HepG2 (cell line): ENCODE results near the gene PLXNA4. TPM values are rescaled to one million over a fixed set of nuclear protein-coding genes. Genes with fewer than 3 reads are reported as not detected.

Experiments
- ATAC-seq: fragments of 200-7000 bp; cut with Tn5 transposase; 3 replicates; pipeline ENCODE4 v1.9.1; 2020; ENCODE audit warnings: mild to moderate bottlenecking, moderate library complexity
- BruUV-seq: library from RNA; stranded (reverse); fragments of 400-500 nt; replicated peaks from 2 replicates; lab custom pipeline; 2021; lab: Mats Ljungman, UMichigan
- CTCF ChIA-PET: fragments of 300-600 bp; formaldehyde crosslinking; extraction: SDS; loops from one replicate; lab custom pipeline; 2021; ENCODE audit warnings: low total read pairs, inconsistent platforms, low intra/inter-chr PET ratio; lab: Yijun Ruan, JAX
- POLR2A ChIA-PET: fragments of 350-600 bp; sonication (Branson Sonifier 250); formaldehyde crosslinking; loops from one replicate; lab custom pipeline; 2020; ENCODE audit warnings: antibody characterized with exemption, inconsistent platforms; lab: Yijun Ruan, JAX
- DNase-seq: peaks from one replicate; pipeline ENCODE4 v3.0.0-alpha.2; 2015; ENCODE audit warnings: low spot score
- FAIRE-seq: peaks from 3 replicates; lab custom pipeline; 2011; peaks lifted over from hg19 to GRCh38; lab: Jason Lieb, UNC
- H2AFZ ChIP-seq: one replicate; pipeline ENCODE4 v1.6.1; 2011; ENCODE audit warnings: low read length, inconsistent platforms
- H3K27ac ChIP-seq: fragments of 300-600 bp; 3 replicates; pipeline ENCODE4 v1.8.0; 2011; ENCODE audit warnings: mixed run types, mild to moderate bottlenecking, mixed read lengths, low read length, inconsistent platforms; ENCODE audit not compliant: insufficient read depth; ENCODE audit errors: extremely low read length
- H3K27me3 ChIP-seq, 2 experiments: fragments of 200-600 bp in 1 of 2; 2 replicates in 1 of 2; 3 replicates in 1 of 2; pipeline versions ENCODE4 v1.6.0 to v1.8.0; 2011; ENCODE audit warnings: low read length in 2 of 2, mild to moderate bottlenecking in 2 of 2, moderate library complexity in 2 of 2, inconsistent platforms in 1 of 2; ENCODE audit not compliant: insufficient read depth in 2 of 2, control insufficient read depth in 1 of 2
- H3K36me3 ChIP-seq, 2 experiments: fragments of 200-600 bp in 1 of 2; replicated peaks in 1 of 2; 2 replicates in 1 of 2; 3 replicates in 1 of 2; pipeline versions ENCODE4 v1.5.1 to v1.8.0; 2011; ENCODE audit warnings: low read length in 2 of 2, inconsistent platforms in 1 of 2; ENCODE audit not compliant: insufficient read depth in 2 of 2, control insufficient read depth in 1 of 2
- H3K4me1 ChIP-seq: 2 replicates; pipeline ENCODE4 v1.5.1; 2012; ENCODE audit warnings: low read length, inconsistent platforms; ENCODE audit not compliant: insufficient read depth
- H3K4me2 ChIP-seq: 2 replicates; pipeline ENCODE4 v1.6.0; 2011; ENCODE audit warnings: low read depth, low read length, inconsistent platforms
- H3K4me3 ChIP-seq, 3 experiments: fragments of 200-600 bp in 1 of 3; sonication (generic), shearing (Covaris generic) in 1 of 3; replicated peaks in 1 of 3; 2 replicates each; pipeline ENCODE4 v1.5.1; 2011 to 2016; ENCODE audit warnings: low read length in 3 of 3, inconsistent platforms in 2 of 3, low read depth in 2 of 3, mild to moderate bottlenecking in 2 of 3, control low read depth in 1 of 3, mixed read lengths in 1 of 3; ENCODE audit not compliant: insufficient read depth in 1 of 3
- H3K79me2 ChIP-seq: one replicate; pipeline ENCODE4 v1.6.1; 2011; ENCODE audit warnings: low read length, inconsistent platforms; ENCODE audit not compliant: insufficient read depth
- H3K9ac ChIP-seq: 2 replicates; pipeline ENCODE4 v1.6.0; 2011; ENCODE audit warnings: mild to moderate bottlenecking, low read depth, low read length, inconsistent platforms; ENCODE audit not compliant: insufficient read depth
- H3K9me3 ChIP-seq: 2 replicates; pipeline ENCODE4 v1.5.1; 2012; ENCODE audit warnings: mild to moderate bottlenecking, low read length
- H4K20me1 ChIP-seq: 2 replicates; pipeline ENCODE4 v1.6.0; 2011; ENCODE audit warnings: inconsistent platforms, mild to moderate bottlenecking, low read length, moderate library complexity; ENCODE audit not compliant: insufficient read depth
- BRCA1 ChIP-seq: sonication (generic); formaldehyde crosslinking; IDR thresholded peaks from 2 replicates; pipeline ENCODE4 v1.4.0; 2020; ENCODE audit warnings: missing genetic modification reagents
- DBP ChIP-seq: sonication (generic); formaldehyde crosslinking; IDR thresholded peaks from 2 replicates; pipeline ENCODE4 v1.4.0; 2020; ENCODE audit warnings: missing genetic modification reagents; ENCODE audit errors: not compliant biosample characterization
- MATR3 ChIP-seq: sonication (generic); formaldehyde crosslinking; IDR thresholded peaks from 2 replicates; pipeline ENCODE4 v1.4.0; 2020; ENCODE audit warnings: missing genetic modification reagents
- MXD1 ChIP-seq: sonication (generic); formaldehyde crosslinking; IDR thresholded peaks from 2 replicates; pipeline ENCODE4 v1.4.0; 2020; ENCODE audit warnings: mild to moderate bottlenecking, missing genetic modification reagents
- SAP130 ChIP-seq: IDR thresholded peaks from 2 replicates; pipeline ENCODE4 v1.6.1; 2016; ENCODE audit warnings: low read depth
- SMAD1 ChIP-seq: sonication (generic); formaldehyde crosslinking; IDR thresholded peaks from 2 replicates; pipeline ENCODE4 v1.4.0; 2020; ENCODE audit warnings: missing genetic modification reagents, low read depth, mild to moderate bottlenecking, borderline replicate concordance
- TCF7L2 ChIP-seq: IDR thresholded peaks from 2 replicates; pipeline ENCODE4 v1.6.1; 2011; ENCODE audit warnings: mild to moderate bottlenecking, low read depth, low read length, moderate library complexity
- ZBTB3 ChIP-seq: sonication (generic); formaldehyde crosslinking; IDR thresholded peaks from 2 replicates; pipeline ENCODE4 v1.4.0; 2020; ENCODE audit warnings: low read depth, mild to moderate bottlenecking, moderate library complexity, missing genetic modification reagents, borderline replicate concordance
- ZFAT ChIP-seq: sonication (generic); formaldehyde crosslinking; conservative IDR thresholded peaks from 2 replicates; pipeline ENCODE4 v1.8.1; 2023; ENCODE audit warnings: missing genetic modification reagents, inconsistent platforms
- ZFP36L2 ChIP-seq: sonication (generic); formaldehyde crosslinking; IDR thresholded peaks from 2 replicates; pipeline ENCODE4 v1.4.0; 2020; ENCODE audit warnings: missing genetic modification reagents
- ZMYM4 ChIP-seq: sonication (generic); formaldehyde crosslinking; IDR thresholded peaks from 2 replicates; pipeline ENCODE4 v1.8.1; 2023; ENCODE audit warnings: mild to moderate bottlenecking, missing genetic modification reagents
- ZNF12 ChIP-seq: sonication (generic); formaldehyde crosslinking; IDR thresholded peaks from 2 replicates; pipeline ENCODE4 v1.5.0; 2020; ENCODE audit warnings: missing genetic modification reagents
- ZNF24 ChIP-seq: fragments of 450-650 bp; IDR thresholded peaks from 2 replicates; pipeline ENCODE4 v1.6.1; 2017; ENCODE audit warnings: antibody characterized with exemption, mild to moderate bottlenecking
- ZNF564 ChIP-seq: sonication (generic); formaldehyde crosslinking; IDR thresholded peaks from 2 replicates; pipeline ENCODE4 v1.8.1; 2023; ENCODE audit warnings: mild to moderate bottlenecking, missing genetic modification reagents
- ZNF724P ChIP-seq: sonication (generic); formaldehyde crosslinking; IDR thresholded peaks from 2 replicates; pipeline ENCODE4 v1.8.0; 2022; ENCODE audit warnings: missing genetic modification reagents, borderline replicate concordance
- WGBS: methylation state at CpG from one replicate; pipeline ENCODE4 v1.1.6; 2017; ENCODE audit warnings: low lambda C conversion rate; 5-methylcytosine and 5-hydroxymethylcytosine counted together
- in situ Hi-C: cut with HindIII; loops from 2 replicates; pipeline ENCODE4 v1.10.0; 2017; ENCODE audit warnings: low pct_unique_long_range_greater_than_20kb; ENCODE audit not compliant: extremely low pct_ligation_motif_present
- intact Hi-C: fragments of 100-400 bp; cut with micrococcal nuclease; formaldehyde crosslinking; loops from one replicate; pipeline ENCODE4 v1.10.0; 2022; ENCODE audit not compliant: unreplicated experiment
- polyA plus RNA-seq, 8 experiments: library from polyadenylated mRNA; depleted of rRNA in 3 of 8; stranded (reverse) in 7 of 8; unstranded in 1 of 8; fragments of >200 nt; fragmentation: Illumina TruSeq in 4 of 8; extraction: Trizol in 4 of 8; gene quantifications; 2 replicates each; pipeline versions ENCODE4 v1.2.1 to v1.2.3, GENCODE V29; 2011 to 2016; ENCODE audit warnings: low read depth in 4 of 8, missing spikeins in 1 of 8, mixed read lengths in 1 of 8; ENCODE audit not compliant: insufficient read depth in 1 of 8
- total RNA-seq, 5 experiments: library from RNA; depleted of rRNA; stranded (reverse); fragments of >200 nt; fragmentation: Illumina TruSeq; extraction: Trizol; gene quantifications; 2 replicates each; pipeline ENCODE4 v1.2.3, GENCODE V29; 2016; ENCODE audit warnings: low read depth in 1 of 5
- TF ChIP-seq, protein P1 (sequence below): sonication (generic); formaldehyde crosslinking; IDR thresholded peaks from 2 replicates; pipeline ENCODE4 v1.5.1; 2020; ENCODE audit warnings: mild to moderate bottlenecking, missing genetic modification reagents, borderline replicate concordance
- TF ChIP-seq, protein P2 (sequence below): sonication (generic); formaldehyde crosslinking; IDR thresholded peaks from 2 replicates; pipeline ENCODE4 v1.4.0; 2020; ENCODE audit warnings: mild to moderate bottlenecking, missing genetic modification reagents
- TF ChIP-seq, protein P3 (sequence below): sonication (generic); formaldehyde crosslinking; IDR thresholded peaks from 2 replicates; pipeline ENCODE4 v1.5.1; 2020; ENCODE audit warnings: mild to moderate bottlenecking, missing genetic modification reagents

The PLXNA4 gene
- total and polyA plus RNA-seq, 2 of the 13 experiments (the other 11 are each of a cell fraction or from before 2014, with no cell fraction given) = 0.01 to 0.04 TPM

- FAIRE-seq (no peak), ATAC-seq (no peak), DNase-seq (no peak)
- Histone ChIP-seq H3K27me3 (peaks cover 2 to 38% of the 10 kb centered on the region in 2 experiments; a peak in 3 of 5 replicates), H3K79me2 (no peaks in the 10 kb centered on the region), H3K9ac (no peak overlapping the region), H3K4me2 (no peak overlapping the region), H4K20me1 (no peaks in the 10 kb centered on the region), H2AFZ (no peak overlapping the region), H3K27ac (no peak overlapping the region), H3K9me3 (no peaks in the 10 kb centered on the region), H3K36me3 (no peaks in the 10 kb centered on the region), H3K4me3 (no peak overlapping the region), H3K4me1 (no peaks in the 10 kb centered on the region)
- in situ Hi-C loops (no loop called here), intact Hi-C loops (no loop called here)
- ChIA-PET CTCF (no interaction called here), POLR2A (no interaction called here)
- 10% methylated on average over 2 of the region's 5 CpGs for WGBS
- no TSS peak for BruUV-seq
- TF ChIP-seq ZNF24 = no peak
- no peak for TF ChIP-seq MXD1
- no peak for TF ChIP-seq TCF7L2
- no peak for TF ChIP-seq ZNF12 (CRISPR knock-in tag)
- no peak for TF ChIP-seq DBP (CRISPR knock-in tag)
- TF ChIP-seq MATR3 (CRISPR knock-in tag) = no peak
- TF ChIP-seq ZMYM4 (CRISPR knock-in tag) = no peak
- no peak for TF ChIP-seq ZFP36L2 (CRISPR knock-in tag)
- TF ChIP-seq SAP130 = no peak
- no peak for TF ChIP-seq ZNF724P
- TF ChIP-seq, protein P1, sequence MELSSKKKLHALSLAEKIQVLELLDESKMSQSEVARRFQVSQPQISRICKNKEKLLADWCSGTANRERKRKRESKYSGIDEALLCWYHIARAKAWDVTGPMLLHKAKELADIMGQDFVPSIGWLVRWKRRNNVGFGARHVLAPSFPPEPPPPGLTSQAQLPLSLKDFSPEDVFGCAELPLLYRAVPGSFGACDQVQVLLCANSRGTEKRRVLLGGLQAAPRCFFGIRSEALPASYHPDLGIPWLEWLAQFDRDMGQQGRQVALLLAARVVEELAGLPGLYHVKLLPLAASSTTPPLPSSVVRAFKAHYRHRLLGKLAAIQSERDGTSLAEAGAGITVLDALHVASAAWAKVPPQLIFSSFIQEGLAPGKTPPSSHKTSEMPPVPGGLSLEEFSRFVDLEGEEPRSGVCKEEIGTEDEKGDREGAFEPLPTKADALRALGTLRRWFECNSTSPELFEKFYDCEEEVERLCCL (CRISPR knock-in tag) = no peak
- no peak for TF ChIP-seq SMAD1 (CRISPR knock-in tag)
- no peak for TF ChIP-seq BRCA1 (CRISPR knock-in tag)
- TF ChIP-seq, protein P2, sequence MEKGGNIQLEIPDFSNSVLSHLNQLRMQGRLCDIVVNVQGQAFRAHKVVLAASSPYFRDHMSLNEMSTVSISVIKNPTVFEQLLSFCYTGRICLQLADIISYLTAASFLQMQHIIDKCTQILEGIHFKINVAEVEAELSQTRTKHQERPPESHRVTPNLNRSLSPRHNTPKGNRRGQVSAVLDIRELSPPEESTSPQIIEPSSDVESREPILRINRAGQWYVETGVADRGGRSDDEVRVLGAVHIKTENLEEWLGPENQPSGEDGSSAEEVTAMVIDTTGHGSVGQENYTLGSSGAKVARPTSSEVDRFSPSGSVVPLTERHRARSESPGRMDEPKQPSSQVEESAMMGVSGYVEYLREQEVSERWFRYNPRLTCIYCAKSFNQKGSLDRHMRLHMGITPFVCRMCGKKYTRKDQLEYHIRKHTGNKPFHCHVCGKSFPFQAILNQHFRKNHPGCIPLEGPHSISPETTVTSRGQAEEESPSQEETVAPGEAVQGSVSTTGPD = no peak
- no peak for TF ChIP-seq ZNF564 (CRISPR knock-in tag)
- TF ChIP-seq, protein P3, sequence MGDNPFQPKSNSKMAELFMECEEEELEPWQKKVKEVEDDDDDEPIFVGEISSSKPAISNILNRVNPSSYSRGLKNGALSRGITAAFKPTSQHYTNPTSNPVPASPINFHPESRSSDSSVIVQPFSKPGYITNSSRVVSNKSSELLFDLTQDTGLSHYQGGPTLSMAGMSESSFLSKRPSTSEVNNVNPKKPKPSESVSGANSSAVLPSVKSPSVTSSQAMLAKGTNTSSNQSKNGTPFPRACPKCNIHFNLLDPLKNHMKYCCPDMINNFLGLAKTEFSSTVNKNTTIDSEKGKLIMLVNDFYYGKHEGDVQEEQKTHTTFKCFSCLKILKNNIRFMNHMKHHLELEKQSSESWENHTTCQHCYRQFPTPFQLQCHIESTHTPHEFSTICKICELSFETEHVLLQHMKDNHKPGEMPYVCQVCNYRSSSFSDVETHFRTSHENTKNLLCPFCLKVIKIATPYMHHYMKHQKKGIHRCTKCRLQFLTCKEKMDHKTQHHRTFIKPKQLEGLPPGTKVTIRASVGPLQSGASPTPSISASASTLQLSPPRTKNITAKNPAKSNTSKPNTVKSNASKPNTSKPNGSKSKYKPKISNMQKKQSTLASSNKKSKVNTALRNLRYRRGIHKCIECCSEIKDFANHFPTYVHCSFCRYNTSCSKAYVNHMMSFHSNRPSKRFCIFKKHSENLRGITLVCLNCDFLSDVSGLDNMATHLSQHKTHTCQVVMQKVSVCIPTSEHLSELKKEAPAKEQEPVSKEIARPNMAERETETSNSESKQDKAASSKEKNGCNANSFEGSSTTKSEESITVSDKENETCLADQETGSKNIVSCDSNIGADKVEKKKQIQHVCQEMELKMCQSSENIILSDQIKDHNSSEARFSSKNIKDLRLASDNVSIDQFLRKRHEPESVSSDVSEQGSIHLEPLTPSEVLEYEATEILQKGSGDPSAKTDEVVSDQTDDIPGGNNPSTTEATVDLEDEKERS = no peak
- no peak for TF ChIP-seq ZBTB3 (CRISPR knock-in tag)
- no peak for TF ChIP-seq ZFAT
These were observed 405.1 kb downstream of the PLXNA4 start for GRCh38 chr7:132171130-132171576.
